Coronary artery (tissue), 2 donors: ENCODE measurements around the gene GPR137C.
"Not testable (repeated sequence)": the region's sequence is repeated elsewhere in the genome, so short reads cannot be mapped to it uniquely, and the experiment has no call there.

Experiments
- DNase-seq: peaks from one replicate; pipeline ENCODE4 v3.0.0-alpha.2; 2017; ENCODE audit warnings: low spot score
- H3K27ac ChIP-seq, 2 donors: fragments of 200-600 bp; sonication (generic); one replicate each; pipeline ENCODE4 v1.5.1; 2016 to 2019
- H3K4me3 ChIP-seq: fragments of 200-600 bp; sonication (generic); 2 replicates; pipeline ENCODE4 v1.5.1; 2016; ENCODE audit warnings: mild to moderate bottlenecking, moderate library complexity
- CTCF ChIP-seq: fragments of 200-600 bp; sonication (generic); IDR thresholded peaks from one replicate; pipeline ENCODE4 v1.5.1; 2019; ENCODE audit warnings: antibody characterized with exemption

Gene GPR137C

GRCh38 chr14:52563120-52563519 lies 10.5 kb downstream of the GPR137C start:
- no peak for TF ChIP-seq CTCF
- H3K27ac ChIP-seq, result no peak overlapping the region
- H3K4me3 ChIP-seq, result no peak overlapping the region
- DNase-seq, result no peak

GRCh38 chr14:52568454-52568853 lies 15.8 kb downstream of the GPR137C start:
- DNase-seq, H3K4me3 ChIP-seq, H3K27ac ChIP-seq: not testable (repeated sequence)

GRCh38 chr14:52575858-52576257 lies 23.2 kb downstream of the GPR137C start:
- no peak for TF ChIP-seq CTCF
- DNase-seq, result no peak
- H3K27ac ChIP-seq, result no peak overlapping the region
- no peak overlapping the region for H3K4me3 ChIP-seq

GRCh38 chr14:52583544-52583943 lies 30.9 kb downstream of the GPR137C start:
- Histone ChIP-seq H3K4me3 (no peak overlapping the region), H3K27ac (no peak overlapping the region)
- DNase-seq, result no peak
- TF ChIP-seq CTCF, result no peak

- Histone ChIP-seq H3K27ac (no peak overlapping the region), H3K4me3 (no peak overlapping the region)
- DNase-seq, result no peak
- TF ChIP-seq CTCF, result no peak
These were observed 37.0 kb downstream of the GPR137C start for GRCh38 chr14:52589646-52590045.

GRCh38 chr14:52590318-52590717 lies 37.7 kb downstream of the GPR137C start:
- DNase-seq, result no peak
- no peak overlapping the region for H3K27ac ChIP-seq
- no peak for TF ChIP-seq CTCF
- H3K4me3 ChIP-seq, result no peak overlapping the region

- no peak for TF ChIP-seq CTCF
- Histone ChIP-seq H3K27ac (no peak overlapping the region), H3K4me3 (no peak overlapping the region)
- DNase-seq, result no peak
These were observed 43.7 kb downstream of the GPR137C start for GRCh38 chr14:52596320-52596719.

GRCh38 chr14:52596861-52597260 lies 44.2 kb downstream of the GPR137C start:
- Histone ChIP-seq H3K27ac (no peak overlapping the region), H3K4me3 (no peak overlapping the region)
- DNase-seq, result no peak
- no peak for TF ChIP-seq CTCF
